ENCODE data around the gene SPPL2A. TPM values are rescaled to one million over a fixed set of nuclear protein-coding genes. Genes with fewer than 3 reads are reported as not detected.

The SPPL2A gene
- total RNA-seq, 1 experiment from 2014 or later: 64.4 TPM

GRCh38 chr15:50676799-50677483, 88.6 kb downstream of the SPPL2A start:
- TF ChIP-seq CTCF (conservative IDR thresholded peaks at IDR 0.05): no peak
- no peak overlapping the region for H3K27ac ChIP-seq (ENCODE audit: insufficient read length, low read depth, low read length)

More at GRCh38 chr15:50676799-50677483, 88.6 kb downstream of the SPPL2A start:
- no peaks in the 10 kb centered on the region for H3K23me2 ChIP-seq (ENCODE audit: insufficient read length, low read depth, low read length, poor library complexity, severe bottlenecking)
- H3K79me1 ChIP-seq (ENCODE audit: insufficient read depth, low read depth, low read length, poor library complexity, severe bottlenecking): peaks cover 4% of the 10 kb centered on the region
- no peaks in the 10 kb centered on the region for H3K9me3 ChIP-seq (ENCODE audit: control insufficient read depth, low read depth, low read length)
- H3K4me2 ChIP-seq (ENCODE audit: insufficient read depth, insufficient read length, low read length): no peak overlapping the region
- Mint-ChIP-seq H3K9me3 (no peaks in the 10 kb centered on the region; a peak in 1 of 5 replicates), H3K27me3 (ENCODE audit: low read depth) (no peaks in the 10 kb centered on the region), H3K4me3 (no peak overlapping the region), H3K4me1 (no peaks in the 10 kb centered on the region), H3K27ac (peak overlapping the region in 1 of 3 experiments; percentile 44; a peak in 3 of 7 replicates), H3K36me3 (ENCODE audit: insufficient read depth in 1 of 3, low read depth in 3 of 3) (peaks cover 5 to 14% (median 6%) of the 10 kb centered on the region in 3 experiments; a peak in 5 of 7 replicates)
- whole genome bisulfite sequencing (ENCODE audit: extremely low coverage, insufficient read length, low lambda C conversion rate): no CpG with 5 or more reads among the region's 6 CpGs
- no peak overlapping the region for H4K8ac ChIP-seq (replicated peaks; ENCODE audit: insufficient read length, low read depth, low read length)
- H2BK120ac ChIP-seq (ENCODE audit: low read depth, low read length, poor library complexity, severe bottlenecking): no peak overlapping the region
- H4K5ac ChIP-seq (ENCODE audit: insufficient read length, low read depth, low read length): no peak overlapping the region
- H3K14ac ChIP-seq (ENCODE audit: insufficient read depth, low read length): no peak overlapping the region
- H4K91ac ChIP-seq (ENCODE audit: insufficient read length, low read depth, low read length): no peak overlapping the region
- no peak overlapping the region for H3K4ac ChIP-seq (ENCODE audit: low read depth, low read length)
- H3K56ac ChIP-seq (ENCODE audit: insufficient read length, low read depth, low read length): no peak overlapping the region
- peaks cover 17% of the 10 kb centered on the region; the same call in 1 of the 2 replicates for H3K79me2 ChIP-seq (ENCODE audit: insufficient read depth, low read length)
- H3K23ac ChIP-seq (ENCODE audit: insufficient read length, low read depth, low read length): no peak overlapping the region
- no peak overlapping the region for H2BK5ac ChIP-seq (ENCODE audit: insufficient read length, low read length)
- no peak for DNase-seq
- H2AFZ ChIP-seq (ENCODE audit: low read length): no peak overlapping the region
- no peak overlapping the region for H2BK20ac ChIP-seq (ENCODE audit: low read depth, low read length, poor library complexity, severe bottlenecking)
- H2BK15ac ChIP-seq (ENCODE audit: low read depth, low read length): no peak overlapping the region
- H4K20me1 ChIP-seq (ENCODE audit: control insufficient read depth, insufficient read depth, insufficient read length): no peaks in the 10 kb centered on the region
- no peak overlapping the region for H3T11ph ChIP-seq (ENCODE audit: low read length)
- H3K18ac ChIP-seq (ENCODE audit: insufficient read length, low read depth, low read length): no peak overlapping the region
- no peaks in the 10 kb centered on the region for H3K27me3 ChIP-seq (ENCODE audit: insufficient read depth, low read length)
- H2BK12ac ChIP-seq (ENCODE audit: insufficient read length, low read depth, low read length): no peak overlapping the region
- no peak overlapping the region for H3K9ac ChIP-seq (ENCODE audit: extremely low read depth, insufficient read length, low read length)
- no peaks in the 10 kb centered on the region for H3K4me1 ChIP-seq (ENCODE audit: insufficient read depth, low read length)
- H2AK5ac ChIP-seq (ENCODE audit: insufficient read length, low read length): no peak overlapping the region
